ENCODE data around the gene LRRC75A.

The LRRC75A gene

DNA sequence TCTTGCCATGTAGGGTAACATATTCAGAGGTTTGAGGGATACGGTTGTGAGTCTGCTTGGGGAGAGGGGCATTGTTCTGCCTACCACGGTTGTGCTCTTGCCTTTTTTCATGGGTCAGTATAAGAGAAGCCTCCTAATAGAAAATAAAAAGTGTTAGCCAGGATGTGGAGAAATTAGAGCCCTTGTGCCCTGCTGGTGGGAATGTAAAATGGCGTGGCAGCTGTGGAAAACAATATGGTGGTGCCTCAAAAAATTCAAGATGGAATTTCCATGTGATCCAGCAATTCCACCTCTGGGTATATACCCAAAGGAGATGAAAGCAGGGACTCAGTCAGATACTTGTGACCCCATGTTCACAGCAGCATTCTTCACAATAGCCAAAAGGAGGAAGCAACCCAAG is 14.2 kb upstream of the LRRC75A start:
- TF ChIP-seq GATA3 (IDR thresholded peaks at IDR 0.05; ENCODE audit: low read depth, low read length), result no peak
- no peak for TF ChIP-seq GATA2 (IDR thresholded peaks at IDR 0.05; ENCODE audit: low read depth, low read length)

DNA sequence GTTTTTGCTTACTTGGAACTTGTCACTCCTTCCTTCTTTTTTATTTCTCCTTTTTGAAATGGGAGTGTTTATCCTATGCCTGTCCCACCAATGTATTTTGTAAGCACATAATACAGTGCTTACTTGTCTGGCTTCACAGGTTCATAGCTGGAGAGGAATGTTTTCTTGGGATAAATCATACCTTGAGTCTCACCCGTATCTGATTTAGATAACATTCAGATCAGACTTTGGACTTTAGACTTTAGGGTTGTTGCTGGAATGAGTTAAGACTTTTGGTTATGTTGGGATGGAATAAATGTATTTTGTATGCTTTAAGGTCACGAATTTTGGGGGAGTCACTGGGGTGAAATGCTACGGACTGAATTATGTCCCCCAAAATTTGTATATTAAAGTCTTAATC is 13.0 kb upstream of the LRRC75A start:
- no peak for TF ChIP-seq GATA2 (IDR thresholded peaks at IDR 0.05; ENCODE audit: low read depth, low read length)
- no peak for TF ChIP-seq GATA3 (IDR thresholded peaks at IDR 0.05; ENCODE audit: low read depth, low read length)

DNA sequence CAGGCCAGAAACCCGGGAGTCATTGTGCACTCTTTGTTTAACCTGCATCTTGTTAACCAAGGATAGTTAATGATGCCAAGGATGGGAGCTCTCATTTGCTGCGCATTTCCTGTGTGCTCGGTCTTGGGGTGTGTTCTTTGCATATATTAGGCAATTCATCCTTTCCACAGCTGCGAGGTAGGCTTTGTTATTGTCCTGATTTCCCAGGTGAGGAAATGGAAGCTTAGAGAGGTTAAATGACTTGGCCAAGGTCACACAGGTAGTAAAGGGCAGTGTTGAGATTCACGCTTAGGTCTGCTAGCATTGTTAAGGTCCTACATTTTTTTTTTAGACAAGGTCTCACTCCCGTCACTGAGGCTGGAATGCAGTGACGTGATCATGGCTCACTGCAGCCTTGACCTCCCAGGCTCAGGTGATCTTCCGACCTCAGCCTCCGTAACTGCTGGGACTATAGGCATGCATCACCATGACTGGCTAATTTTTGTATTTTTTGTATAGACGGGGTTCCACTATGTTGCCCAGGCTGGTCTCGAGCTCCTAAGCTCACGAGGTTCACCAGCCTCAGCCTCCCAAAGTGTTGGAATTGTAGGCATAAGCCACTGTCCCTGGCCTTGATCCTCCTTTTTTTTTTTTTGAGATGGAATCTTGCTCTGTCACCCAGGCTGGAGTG is 5.0 kb upstream of the LRRC75A start:
- TF ChIP-seq GATA2 (IDR thresholded peaks at IDR 0.05; ENCODE audit: low read depth, low read length) (no peak), GATA3 (IDR thresholded peaks at IDR 0.05; ENCODE audit: low read depth, low read length) (no peak)

DNA sequence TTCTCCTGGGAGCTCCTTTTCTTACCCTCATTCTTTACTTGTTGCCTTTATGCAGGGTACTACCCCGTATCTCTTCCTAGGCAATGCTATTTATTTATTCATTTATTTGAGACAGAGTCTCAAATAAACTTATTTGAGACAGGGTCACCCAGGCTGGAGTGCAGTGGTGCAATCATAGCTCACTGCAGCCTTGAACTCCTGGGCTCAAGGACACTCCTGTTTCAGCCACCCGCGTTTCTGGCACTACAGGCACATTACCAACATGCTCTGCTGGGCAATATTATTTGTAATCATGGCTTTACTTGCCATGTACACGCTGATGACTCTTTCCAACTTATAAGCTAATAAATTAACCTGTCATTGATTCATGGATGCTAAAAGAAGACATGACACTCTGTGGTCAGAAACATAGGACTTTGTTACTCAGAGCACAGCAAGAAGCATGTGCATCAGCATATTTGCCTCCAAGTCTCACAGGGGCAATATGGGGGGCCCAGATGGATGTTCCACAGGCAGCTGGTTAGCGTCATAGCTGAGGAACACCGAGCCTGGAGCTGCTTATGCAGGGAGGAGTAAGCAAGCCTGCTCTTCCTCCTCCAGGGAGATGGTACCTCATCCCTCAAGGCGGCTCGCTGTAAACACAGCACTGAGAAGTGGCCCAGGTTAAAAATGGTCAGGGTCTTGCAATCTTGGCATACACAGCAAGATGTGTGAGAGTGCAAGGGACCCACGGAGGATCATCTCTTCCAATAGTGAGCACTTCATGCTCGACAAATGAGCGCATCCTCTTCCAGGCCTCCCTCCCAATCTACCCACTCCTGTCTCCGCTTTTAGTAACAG is 4.2 kb upstream of the LRRC75A start:
- TF ChIP-seq GATA3 (IDR thresholded peaks at IDR 0.05; ENCODE audit: low read depth, low read length), result no peak
- no peak for TF ChIP-seq GATA2 (IDR thresholded peaks at IDR 0.05; ENCODE audit: low read depth, low read length)

DNA sequence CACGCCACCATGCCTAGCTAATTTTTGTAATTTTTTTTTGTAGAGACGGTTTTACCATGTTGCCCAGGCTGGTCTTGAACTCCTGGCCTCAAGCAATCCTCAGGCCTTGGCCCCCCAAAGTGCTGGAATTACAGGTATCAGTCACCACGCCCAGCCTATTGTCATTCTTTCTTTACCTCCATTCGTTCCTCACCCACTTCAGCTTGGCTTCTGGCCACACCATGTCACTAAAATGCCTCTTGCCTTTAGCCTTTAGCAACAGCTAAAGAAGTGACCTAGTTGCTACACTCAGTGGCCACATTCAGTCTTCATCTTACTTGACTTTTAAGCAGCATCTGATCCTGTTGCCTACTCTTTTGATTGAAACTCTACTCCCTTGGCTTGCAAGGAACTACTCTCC is 3.6 kb upstream of the LRRC75A start:
- TF ChIP-seq GATA2 (IDR thresholded peaks at IDR 0.05; ENCODE audit: low read depth, low read length) (no peak), GATA3 (IDR thresholded peaks at IDR 0.05; ENCODE audit: low read depth, low read length) (no peak)

DNA sequence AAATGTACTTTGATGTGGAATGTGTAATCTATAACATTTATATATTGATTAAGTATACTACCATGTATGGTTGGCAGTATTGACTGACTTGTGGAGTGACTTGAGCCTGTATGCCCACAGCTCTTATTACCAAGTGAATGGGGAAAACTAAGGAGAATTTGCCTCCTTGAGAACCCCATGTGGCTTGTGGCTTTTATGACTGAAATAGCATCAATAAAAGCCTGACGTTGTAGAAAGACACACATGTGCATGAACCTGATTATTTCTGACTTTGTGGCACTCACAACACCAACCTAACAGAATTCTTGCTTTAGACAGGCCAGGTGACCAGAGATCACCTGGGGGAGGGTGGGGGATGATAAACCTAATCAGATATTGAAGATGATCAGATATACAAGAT is 2.1 kb upstream of the LRRC75A start:
- TF ChIP-seq GATA2 (IDR thresholded peaks at IDR 0.05; ENCODE audit: low read depth, low read length), result no peak
- TF ChIP-seq GATA3 (IDR thresholded peaks at IDR 0.05; ENCODE audit: low read depth, low read length), result no peak

DNA sequence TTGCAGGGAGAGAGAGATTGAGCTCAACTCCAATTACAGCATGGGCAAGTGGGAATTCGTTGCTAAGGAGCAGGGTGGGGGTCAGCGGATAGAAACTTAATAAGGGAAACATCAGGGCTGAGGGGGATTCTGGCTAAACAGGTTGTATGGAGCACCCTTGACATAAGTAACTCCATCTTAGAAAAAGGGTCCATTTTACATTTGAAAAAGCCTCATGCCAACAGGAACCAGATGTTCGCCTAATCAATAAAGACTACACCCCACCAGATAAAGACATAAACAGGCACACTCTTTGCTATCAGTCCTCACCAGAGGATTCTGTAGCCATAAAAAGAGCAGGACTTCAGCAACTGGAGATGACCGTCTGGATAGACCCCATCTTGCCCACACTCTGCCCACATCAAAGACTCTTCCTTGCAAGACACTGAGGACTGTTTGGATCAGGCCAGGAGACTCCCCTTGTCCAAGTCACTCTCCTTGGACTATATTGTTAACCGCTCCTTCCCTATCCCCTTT is 1.6 kb upstream of the LRRC75A start:
- TF ChIP-seq GATA2 (IDR thresholded peaks at IDR 0.05; ENCODE audit: low read depth, low read length) (no peak), GATA3 (IDR thresholded peaks at IDR 0.05; ENCODE audit: low read depth, low read length) (no peak)

DNA sequence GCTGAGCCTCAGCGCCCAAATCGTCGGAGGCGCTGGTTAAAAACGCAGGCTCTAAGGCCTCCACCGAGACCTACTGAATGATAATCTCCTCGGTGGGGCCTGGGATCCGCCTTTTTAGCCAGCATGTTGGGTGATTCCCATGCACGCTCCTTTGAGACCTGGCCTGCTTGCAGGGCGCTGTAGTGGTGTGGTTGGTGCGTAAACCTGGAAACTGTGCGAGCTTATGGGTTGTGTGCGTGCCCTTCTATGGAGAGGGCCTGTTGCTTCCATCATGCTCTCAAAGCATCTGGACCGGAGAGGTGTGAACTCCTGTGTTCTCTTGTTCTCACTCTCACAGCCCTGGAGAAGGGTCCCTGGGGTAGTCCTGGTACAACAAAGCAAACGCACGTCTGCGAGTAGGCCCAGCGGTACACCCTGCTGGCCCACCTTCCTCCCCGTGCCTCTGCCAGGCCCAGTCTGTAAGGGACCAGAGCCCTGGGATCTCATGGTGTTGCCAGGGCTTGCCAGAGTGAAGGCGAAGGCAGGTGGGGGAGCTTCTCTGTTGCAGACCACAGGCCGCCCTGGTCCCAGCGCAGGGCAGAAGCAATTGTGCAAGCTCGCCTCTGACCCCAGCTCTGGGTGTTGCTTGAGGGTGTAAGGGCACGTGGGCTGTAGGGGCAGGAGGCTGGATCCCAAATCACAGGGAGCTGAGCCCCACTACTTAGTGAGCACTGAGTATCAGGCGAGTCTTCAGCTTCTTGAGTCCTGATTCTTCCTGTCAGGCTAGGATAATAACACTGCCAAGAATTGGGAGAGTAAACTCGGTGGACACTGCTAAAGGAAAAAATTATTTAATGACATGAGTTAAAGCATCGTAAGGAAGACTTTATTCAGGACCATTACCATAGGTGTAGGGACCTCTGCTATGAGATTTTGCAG is 879 bp upstream of the LRRC75A start:
- TF ChIP-seq GATA2 (IDR thresholded peaks at IDR 0.05; ENCODE audit: low read depth, low read length) (no peak), GATA3 (IDR thresholded peaks at IDR 0.05; ENCODE audit: low read depth, low read length) (no peak)

DNA sequence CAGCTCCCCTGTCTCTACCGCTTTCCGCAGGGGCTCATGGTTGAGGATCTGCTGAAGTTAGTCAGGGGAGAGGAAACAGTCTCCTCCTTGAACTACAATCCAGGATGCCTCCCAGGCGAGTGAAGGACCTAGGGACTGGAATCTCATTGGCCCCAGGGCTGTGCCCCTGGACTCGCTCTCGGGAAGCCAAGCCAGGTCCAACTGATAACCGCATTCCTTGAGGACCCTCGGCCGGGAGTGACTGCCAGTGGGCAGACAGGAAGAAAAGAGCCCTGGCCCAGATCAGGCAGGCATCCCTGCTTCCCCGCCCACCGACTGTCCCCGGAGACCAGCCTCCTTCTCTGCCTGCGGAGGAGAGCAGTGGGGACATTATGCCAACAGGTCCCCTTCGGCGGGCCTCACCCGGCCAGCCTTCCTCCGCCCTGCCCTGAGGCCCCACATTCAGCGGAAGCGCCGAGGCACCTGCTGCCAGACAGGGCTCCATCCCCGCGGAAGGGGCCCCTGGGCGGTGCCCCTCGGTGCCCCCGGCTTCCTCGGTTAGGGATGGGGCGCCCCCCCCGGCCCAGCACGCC is 776 bp downstream of the LRRC75A start:
- TF ChIP-seq GATA3 (IDR thresholded peaks at IDR 0.05; ENCODE audit: low read depth, low read length) (no peak), GATA2 (IDR thresholded peaks at IDR 0.05; ENCODE audit: low read depth, low read length) (no peak)

DNA sequence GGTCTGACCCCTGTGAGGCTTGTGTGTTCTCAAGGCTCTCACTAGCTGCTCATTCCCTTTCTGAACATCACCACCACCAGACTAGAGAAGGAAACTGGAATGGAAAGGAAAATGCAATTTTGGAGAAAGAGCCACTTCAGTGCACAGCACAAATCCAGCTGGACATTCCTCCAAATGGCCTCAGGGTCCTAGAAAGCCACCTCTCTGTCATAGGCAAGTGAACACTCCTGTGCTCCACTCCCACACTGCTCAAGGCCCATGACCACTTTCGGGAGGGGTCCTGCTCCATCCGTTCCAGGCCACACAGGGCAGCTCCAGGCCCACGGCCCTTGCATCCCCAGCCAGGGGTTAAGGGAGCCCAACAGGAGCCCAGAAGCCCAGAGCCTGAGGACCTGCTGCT is 2.6 kb downstream of the LRRC75A start:
- TF ChIP-seq GATA2 (IDR thresholded peaks at IDR 0.05; ENCODE audit: low read depth, low read length), result no peak
- TF ChIP-seq GATA3 (IDR thresholded peaks at IDR 0.05; ENCODE audit: low read depth, low read length), result no peak

DNA sequence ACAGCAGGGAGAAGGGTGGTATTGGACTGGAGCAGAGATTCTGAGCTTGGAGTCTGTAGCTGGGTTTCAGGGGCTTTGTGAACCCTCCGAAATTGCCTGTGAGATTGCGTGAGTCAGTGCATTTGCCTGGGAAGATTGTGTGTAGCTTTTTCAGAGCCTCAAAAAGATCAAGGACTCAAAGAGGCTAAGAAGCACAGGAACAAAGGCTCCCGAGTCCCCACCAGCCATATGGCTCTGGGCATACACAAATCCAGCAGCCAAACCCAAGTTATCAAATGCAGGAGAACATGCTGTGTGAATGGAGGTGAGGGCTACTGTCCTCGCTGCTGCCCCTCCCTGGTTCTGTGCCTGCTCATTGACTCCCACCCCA is 3.0 kb downstream of the LRRC75A start:
- TF ChIP-seq GATA2 (IDR thresholded peaks at IDR 0.05; ENCODE audit: low read depth, low read length), result no peak
- no peak for TF ChIP-seq GATA3 (IDR thresholded peaks at IDR 0.05; ENCODE audit: low read depth, low read length)

DNA sequence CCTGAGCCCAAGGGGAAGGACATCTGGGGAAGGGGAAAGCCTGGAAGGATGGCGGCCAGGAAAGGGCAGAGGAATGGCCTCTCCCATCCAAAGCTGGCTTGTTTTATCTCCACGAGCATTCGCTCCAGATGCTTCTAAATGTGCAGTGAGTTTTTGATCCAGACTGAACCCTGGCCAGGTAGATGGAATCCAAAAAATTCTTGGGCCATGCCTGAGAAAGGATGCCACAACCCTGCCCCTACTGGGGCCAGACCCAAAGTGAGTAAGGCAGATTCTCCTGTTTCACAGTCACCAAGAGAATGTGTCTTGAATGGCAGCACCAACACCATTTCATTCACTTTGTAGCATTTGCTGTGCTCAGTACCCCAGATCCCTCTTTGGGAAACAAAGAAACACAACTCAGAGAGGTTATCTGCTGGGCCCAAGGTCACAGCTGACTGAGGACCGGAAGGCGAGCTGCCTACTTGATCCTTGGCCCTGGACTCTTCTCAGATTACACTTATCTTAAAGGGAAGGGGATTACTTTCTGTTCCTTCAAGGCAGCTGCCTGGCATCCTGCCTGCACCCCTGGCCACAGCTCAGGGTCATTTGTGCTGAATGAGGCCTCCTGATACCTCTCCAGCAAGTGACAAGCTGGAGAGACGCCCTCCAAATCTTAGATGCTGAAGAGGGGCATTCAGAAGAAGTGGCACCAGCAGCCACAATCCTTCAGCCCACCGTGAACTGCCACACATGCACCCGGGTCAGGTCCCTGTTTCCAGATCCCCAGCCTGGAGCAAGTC is 3.6 kb downstream of the LRRC75A start:
- TF ChIP-seq GATA2 (IDR thresholded peaks at IDR 0.05; ENCODE audit: low read depth, low read length) (no peak), GATA3 (IDR thresholded peaks at IDR 0.05; ENCODE audit: low read depth, low read length) (no peak)

Measured in SH-SY5Y (cell line).